HEK293T (cell line): ENCODE results near the gene RBM18.

Experiments used
- HDGF ChIP-seq: fragments of 450-650 bp; IDR thresholded peaks from 2 replicates; pipeline ENCODE4 v1.6.1; 2017; ENCODE audit warnings: antibody characterized with exemption, borderline replicate concordance
- ZNF384 ChIP-seq: fragments of 450-650 bp; IDR thresholded peaks from 2 replicates; pipeline ENCODE4 v1.6.1; 2016

- TF ChIP-seq ZNF384 = no peak
- no peak for TF ChIP-seq HDGF
These were observed 18.0 kb downstream of the RBM18 start for GRCh38 chr9:122246666-122247065.
